ENCODE results near the gene TMEM132C.

DNA sequence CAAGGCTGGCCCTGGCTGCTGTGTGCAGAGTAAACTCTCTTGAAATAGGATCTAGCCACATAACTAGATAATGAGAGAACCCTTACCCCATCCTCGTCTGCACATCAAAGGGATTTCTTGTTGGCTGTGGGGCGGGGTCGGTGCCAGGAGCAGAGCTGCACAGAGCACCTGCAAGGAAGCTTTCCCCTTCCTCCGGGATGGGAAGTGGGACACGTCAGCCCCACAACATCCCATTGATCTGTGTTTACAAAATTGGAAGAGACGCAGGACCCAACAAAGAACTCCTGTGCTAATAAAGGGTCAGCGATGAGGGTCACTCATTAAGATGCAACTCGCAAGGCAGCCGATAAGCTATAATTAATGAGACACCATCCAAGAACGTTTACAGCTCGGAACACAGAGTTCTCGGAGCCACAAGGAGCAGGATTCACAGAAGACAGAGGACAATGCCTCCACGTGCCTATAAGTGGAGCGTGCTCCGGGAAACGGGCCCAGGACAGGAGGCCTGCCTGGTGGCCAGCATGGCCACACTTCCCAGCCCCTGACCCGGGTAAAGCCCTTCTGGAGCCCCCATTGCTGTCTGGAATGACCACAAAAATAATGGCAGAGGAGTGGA lies 385.3 kb downstream of the TMEM132C start:
- TF ChIP-seq CTCF (tag by site-specific recombination; IDR thresholded peaks at IDR 0.05): no peak
- TF ChIP-seq ZBTB21 (tag by site-specific recombination; IDR thresholded peaks at IDR 0.05): no peak
- TF ChIP-seq ZNF266 (tag by site-specific recombination; IDR thresholded peaks at IDR 0.05; ENCODE audit: low read depth): no peak
- no peak for TF ChIP-seq ZBTB1 (tag by site-specific recombination; IDR thresholded peaks at IDR 0.05)
- no peak for TF ChIP-seq ZNF184 (tag by site-specific recombination; IDR thresholded peaks at IDR 0.05)
- TF ChIP-seq, protein P1, sequence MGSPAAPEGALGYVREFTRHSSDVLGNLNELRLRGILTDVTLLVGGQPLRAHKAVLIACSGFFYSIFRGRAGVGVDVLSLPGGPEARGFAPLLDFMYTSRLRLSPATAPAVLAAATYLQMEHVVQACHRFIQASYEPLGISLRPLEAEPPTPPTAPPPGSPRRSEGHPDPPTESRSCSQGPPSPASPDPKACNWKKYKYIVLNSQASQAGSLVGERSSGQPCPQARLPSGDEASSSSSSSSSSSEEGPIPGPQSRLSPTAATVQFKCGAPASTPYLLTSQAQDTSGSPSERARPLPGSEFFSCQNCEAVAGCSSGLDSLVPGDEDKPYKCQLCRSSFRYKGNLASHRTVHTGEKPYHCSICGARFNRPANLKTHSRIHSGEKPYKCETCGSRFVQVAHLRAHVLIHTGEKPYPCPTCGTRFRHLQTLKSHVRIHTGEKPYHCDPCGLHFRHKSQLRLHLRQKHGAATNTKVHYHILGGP (tag by site-specific recombination; IDR thresholded peaks at IDR 0.05): no peak
- no peak for TF ChIP-seq ZNF747 (tag by site-specific recombination; IDR thresholded peaks at IDR 0.05)
- no peak for TF ChIP-seq REPIN1 (tag by site-specific recombination; IDR thresholded peaks at IDR 0.05; ENCODE audit: low read depth)
- no peak for TF ChIP-seq TCF7L2 (IDR thresholded peaks at IDR 0.05; ENCODE audit: borderline replicate concordance, low read depth, low read length)

Measured in HEK293 (cell line).